Measurements from ENCODE around the gene NT5DC3. TPM values are rescaled to one million over a fixed set of nuclear protein-coding genes. Genes with fewer than 3 reads are reported as not detected.
A peak's percentile ranks its signal among the peaks of the same experiment; 100 is the strongest.

Gene NT5DC3
- total and polyA plus RNA-seq, 9 of the 15 experiments (the other 6 are each of a cell fraction or from before 2014, with no cell fraction given) = 6.3 to 33.5 (median 24.5) TPM

- TF ChIP-seq ZNF253 (CRISPR knock-in tag; conservative IDR thresholded peaks at IDR 0.05) (no peak), SMARCE1 (IDR thresholded peaks at IDR 0.05) (no peak), ZNF354B (CRISPR knock-in tag; IDR thresholded peaks at IDR 0.05) (no peak), NFXL1 (CRISPR knock-in tag; IDR thresholded peaks at IDR 0.05) (no peak), TRIM28 (IDR thresholded peaks at IDR 0.05) (no peak), LEF1 (IDR thresholded peaks at IDR 0.05) (no peak), SIRT6 (IDR thresholded peaks at IDR 0.05; ENCODE audit: low read depth, low read length) (no peak), ZBTB49 (CRISPR knock-in tag; IDR thresholded peaks at IDR 0.05; ENCODE audit: borderline replicate concordance) (0 out of 2 replicates have a peak, but pooled peaks have one; percentile 48), BCOR (IDR thresholded peaks at IDR 0.05) (no peak), IRF9 (tag; IDR thresholded peaks at IDR 0.05) (no peak), ZNF197 (CRISPR knock-in tag; IDR thresholded peaks at IDR 0.05; ENCODE audit: low read depth) (no peak), ILF3 (IDR thresholded peaks at IDR 0.05; ENCODE audit: borderline replicate concordance) (no peak), HMGXB4 (CRISPR knock-in tag; IDR thresholded peaks at IDR 0.05) (no peak), DPF2 (IDR thresholded peaks at IDR 0.05) (0 out of 2 replicates have a peak, but pooled peaks have one; percentile 30), CBFA2T3 (IDR thresholded peaks at IDR 0.05) (no peak), POLR3A (IDR thresholded peaks at IDR 0.05; ENCODE audit: borderline replicate concordance, extremely low read depth, insufficient read depth, insufficient read length) (no peak), NCOA6 (IDR thresholded peaks at IDR 0.05) (no peak), PHF8 (IDR thresholded peaks at IDR 0.05; ENCODE audit: borderline replicate concordance, low read length) (peak; percentile 17; the same call in 1 of the 2 replicates), NFYB (IDR thresholded peaks at IDR 0.05; ENCODE audit: extremely low read depth, insufficient read length) (no peak), ELF1 (tag; IDR thresholded peaks at IDR 0.05) (no peak), THAP12 (CRISPR knock-in tag; IDR thresholded peaks at IDR 0.05) (no peak), RBFOX2 (IDR thresholded peaks at IDR 0.05; ENCODE audit: low read depth, low read length) (peak; percentile 70), SNIP1 (IDR thresholded peaks at IDR 0.05; ENCODE audit: low read depth) (no peak)
Observed at GRCh38 chr12:103841690-103842584, 903 bp upstream of the NT5DC3 start (continued).
